Stromal cell of bone marrow (primary cell): ENCODE data around the gene RETREG2.

Experiments
- DNase-seq: peaks from one replicate; pipeline ENCODE4 v3.0.0-alpha.2; 2012; ENCODE audit warnings: low read depth

Gene RETREG2

DNA sequence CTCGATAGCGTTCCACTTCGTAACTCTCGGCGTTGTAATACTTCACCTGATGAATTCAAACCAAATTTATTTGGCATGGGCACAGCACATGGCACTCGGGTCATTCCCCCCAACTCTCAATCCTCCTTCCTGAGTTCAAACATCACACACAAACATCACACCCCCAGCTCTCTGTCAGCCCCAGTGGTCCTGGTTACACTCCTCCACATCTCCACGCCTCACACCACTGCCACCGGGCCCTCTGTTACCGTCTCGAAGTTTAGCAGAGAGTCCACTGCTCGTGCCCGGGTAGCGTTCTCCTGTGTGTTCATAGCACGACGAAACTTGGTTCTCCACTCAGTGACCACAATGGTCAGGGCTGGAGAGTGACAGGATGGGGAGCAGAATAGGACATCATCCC lies 36.1 kb downstream of the RETREG2 start:
- no peak for DNase-seq

DNA sequence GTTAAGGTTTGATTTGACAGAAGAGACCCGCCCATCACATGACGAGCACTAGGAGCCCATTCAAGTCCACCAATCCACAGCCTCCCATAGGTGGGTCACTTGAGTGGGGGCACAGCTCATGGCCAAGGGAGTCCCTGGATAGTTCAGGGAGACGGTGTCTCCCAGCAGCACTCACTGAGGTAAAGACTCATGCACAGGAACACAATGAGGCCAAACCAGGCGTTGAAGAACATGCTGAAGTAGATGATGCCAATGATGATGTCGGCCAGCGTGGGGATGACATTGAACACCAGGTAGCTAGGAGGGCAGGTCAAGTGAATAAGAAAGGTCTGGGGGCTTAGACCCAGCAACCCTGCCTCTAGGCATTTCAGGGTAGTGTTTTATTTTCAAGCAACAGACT lies 36.7 kb downstream of the RETREG2 start:
- no peak for DNase-seq

DNA sequence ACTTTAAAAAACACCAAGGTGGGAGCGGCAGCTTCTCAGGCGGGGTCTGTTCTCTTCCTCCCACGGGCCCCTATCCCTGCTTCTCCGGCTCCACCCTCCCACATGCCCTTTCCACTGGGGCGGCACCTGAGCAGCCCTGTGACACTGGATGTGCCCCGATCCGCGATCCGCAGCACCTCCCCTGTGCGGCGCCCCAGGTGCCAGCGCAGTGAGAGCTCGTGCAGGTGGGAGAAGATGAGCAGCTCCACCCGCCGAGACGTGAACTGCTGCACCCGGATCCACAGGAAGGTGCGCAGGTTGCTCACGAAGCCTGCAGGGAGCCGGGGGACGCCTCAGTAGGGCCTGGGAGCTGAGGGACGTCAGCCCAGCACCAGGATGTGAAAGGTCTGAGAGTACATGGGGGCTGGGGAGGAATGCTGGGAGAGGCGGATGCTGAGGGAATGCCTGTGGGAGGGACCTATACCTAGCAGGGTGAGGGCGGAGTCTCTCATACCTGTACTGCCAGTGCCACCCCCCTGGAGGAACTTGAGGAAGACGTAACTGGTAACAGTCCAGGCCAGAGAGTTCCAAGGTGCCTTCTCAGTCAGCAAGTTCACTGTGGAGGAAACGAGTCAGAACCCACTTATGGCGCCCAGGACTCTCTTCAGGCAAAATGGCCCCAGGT lies 37.9 kb downstream of the RETREG2 start:
- no peak for DNase-seq

DNA sequence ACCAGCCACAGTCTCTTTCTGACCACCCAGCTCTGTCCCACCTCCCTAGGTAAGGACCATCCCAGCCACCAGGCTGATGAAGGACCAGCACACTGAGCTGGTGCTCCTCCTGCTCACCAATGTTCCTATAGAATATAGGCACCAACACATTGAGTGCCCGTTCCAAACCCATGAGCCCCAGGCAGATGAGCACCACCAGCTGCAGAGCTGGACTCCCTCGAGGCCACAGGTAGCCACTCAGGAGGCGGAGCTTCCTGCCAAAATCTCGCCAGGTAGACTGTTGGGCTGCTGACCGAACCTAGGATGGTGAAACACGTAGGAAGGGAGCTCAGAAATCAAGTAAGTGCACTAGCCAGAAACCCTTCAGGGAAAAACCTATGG lies 38.5 kb downstream of the RETREG2 start:
- no peak for DNase-seq

DNA sequence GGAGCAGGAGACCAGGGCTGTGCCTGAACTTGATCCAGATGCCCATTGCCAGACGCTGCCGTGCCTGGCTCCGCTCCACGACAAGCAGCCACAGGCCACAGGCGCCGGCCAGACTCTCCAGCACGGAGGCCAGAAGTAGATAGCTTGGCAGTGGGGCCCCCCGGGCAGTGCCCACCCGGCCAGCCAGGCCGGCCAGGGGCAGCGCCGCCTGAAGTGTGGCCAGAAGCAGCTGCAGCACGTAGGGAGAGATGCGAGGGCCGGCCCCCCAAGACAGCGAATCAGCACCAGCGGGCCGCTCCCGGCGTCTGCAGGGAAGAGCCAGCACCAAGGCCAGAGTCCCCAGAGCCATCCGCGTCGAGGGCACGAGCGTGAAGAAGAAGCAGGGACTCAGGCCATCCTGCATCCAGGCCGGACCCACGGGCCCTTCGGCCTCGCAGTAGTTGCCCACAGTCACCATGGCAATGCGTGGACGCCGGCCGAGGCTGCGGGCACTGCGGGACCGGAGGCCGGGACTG lies 40.2 kb downstream of the RETREG2 start:
- peak; percentile 50 for DNase-seq

DNA sequence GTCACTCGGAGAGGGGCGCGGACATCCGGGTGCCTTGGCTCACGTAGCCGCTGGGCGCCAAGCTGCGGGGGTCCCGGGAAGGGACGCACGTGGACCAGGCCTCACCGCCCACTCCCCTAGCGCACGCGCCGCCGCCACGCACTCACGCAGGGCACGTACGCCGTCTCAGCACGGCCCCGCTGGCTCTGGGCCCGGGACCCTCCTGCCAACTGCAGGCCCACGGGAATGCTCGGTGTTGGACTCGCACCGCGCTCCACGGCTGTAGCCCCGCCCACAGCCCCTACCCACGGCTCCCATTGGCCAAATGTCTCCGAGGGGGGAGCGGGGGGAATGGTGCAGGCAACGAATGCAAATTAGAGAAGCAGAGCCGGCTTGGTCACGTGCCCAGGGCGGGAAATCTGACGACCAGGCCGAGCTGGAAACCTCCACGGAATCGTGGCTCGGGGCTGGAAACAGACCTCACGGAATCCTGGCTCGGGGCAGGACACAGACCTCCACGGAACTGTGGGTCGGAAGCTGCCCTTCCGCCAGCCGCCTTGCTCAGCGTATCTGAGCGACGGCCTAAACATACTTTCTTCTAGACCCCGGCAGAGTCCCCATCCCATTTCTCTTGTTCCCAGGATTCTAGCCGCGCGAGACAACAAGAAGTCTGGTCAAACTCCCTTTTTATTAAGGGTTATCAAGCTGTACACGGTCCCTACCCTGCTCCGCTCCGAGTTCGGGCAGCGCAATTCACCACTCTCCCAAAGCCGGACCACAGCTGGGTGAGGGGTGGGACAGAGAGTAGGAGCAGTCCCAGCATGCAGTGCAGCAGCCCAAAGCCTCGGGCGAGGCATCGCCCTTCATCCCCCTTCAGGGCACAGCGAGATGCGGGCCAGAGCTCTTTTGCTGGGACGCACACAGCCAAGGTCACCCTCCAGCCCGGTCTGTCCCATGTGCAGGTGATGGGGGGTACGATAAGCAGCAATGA lies 40.9 kb downstream of the RETREG2 start, which contains the start of gene ABCB6:
Gene ABCB6 (minus strand): TSS at position 227 of the 970 bp plus-strand sequence. CDS start 285 bp downstream, outside the sequence.
- DNase-seq: peak; percentile 95

DNA sequence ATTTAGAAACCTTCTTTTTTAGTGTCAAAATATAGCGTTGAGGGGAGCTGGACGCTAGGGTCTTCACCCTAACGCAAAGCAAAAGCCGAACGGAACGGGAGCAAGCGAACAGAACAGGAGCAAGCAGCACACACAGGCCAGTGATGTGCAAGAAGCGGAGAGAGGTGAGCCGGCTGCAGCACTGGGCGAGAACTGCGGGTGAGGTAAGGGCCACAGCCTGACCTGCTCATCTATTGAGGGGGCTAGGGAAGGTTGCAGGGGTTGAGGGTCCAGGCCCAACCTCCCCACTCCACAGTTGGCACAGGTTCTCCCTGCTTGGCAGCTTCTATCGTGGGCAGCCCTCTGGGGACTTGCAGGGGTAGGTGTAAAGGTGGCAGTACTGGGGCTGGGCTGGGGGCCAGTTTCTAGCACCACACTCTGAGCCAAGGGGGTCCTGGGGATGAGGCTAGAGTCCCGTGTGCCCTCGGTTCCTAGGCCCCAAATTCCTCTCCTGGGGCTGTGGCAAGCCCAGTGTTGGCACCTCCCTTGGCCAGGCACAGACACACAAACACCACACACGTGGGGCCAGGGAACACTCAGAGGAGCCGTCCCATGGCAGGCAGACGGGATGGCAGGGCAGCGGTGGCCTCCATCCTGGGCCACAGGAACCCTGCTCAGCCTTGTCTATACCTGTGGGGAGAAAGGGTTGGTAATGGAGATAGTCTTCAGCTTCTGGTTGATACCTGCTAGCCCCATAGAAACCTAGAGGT lies 41.9 kb downstream of the RETREG2 start:
- no peak for DNase-seq

DNA sequence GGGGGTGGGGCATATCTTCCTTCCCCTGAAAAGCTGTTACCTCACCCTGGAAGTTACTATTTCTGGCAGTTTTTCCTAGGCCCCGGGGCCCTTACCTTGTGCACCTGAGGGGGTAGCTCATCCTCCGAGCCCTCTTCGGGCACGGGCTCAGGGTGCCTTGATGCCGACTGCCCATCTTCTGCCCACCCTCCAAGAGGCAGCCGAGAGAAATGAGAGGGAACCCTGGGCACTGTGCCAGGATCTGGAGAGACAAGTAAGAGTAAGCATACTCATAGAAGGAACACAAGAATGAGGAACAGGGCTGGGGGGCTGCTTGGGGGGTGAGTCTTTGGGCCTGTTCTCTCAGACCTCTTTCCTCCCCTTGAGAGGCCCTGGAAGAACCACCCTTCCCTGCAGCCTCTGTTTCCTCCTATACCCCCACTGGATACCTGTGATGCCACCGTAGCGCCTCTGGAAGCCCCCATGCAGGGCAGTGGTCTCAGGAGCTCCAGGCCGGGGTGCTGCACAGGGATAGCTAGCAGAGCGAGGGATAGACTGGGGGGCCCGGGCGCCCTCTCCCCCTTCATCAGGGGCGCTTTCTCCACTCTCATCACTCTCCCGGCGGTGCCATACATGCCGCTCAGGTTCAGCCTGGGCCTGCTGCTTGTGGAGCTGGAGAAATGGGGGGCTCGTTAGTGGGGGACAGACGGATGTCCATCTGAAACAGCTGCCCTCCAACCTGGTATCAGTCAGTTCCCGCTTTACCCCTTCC lies 42.8 kb downstream of the RETREG2 start:
- no peak for DNase-seq

DNA sequence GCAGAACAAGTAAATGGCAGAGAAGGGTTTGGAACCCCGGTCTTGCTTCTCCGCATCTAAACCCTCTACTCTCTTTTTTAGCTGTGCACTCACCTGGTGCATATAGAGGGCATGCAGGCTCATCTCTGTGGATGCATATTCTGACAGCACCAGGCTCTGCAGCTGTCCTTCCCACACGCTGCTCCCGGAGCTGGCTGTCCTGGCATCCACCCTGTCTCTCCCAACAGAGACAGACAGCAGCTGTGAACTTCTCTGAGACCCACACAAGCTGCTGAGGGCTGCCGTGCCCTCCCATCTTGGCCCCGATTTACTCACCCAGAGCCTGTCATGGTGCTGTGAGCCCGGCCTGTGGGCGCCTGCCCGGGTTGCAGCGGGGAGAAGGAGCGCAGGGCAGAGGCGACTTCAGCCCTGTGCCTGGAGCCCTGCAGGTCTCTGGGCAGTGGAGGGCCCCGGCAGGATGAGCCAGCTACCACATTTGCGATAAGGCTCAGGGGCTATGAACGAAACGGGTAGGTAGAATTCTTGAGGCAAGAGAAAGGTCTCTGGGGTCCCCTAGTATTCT lies 44.0 kb downstream of the RETREG2 start:
- DNase-seq: no peak

DNA sequence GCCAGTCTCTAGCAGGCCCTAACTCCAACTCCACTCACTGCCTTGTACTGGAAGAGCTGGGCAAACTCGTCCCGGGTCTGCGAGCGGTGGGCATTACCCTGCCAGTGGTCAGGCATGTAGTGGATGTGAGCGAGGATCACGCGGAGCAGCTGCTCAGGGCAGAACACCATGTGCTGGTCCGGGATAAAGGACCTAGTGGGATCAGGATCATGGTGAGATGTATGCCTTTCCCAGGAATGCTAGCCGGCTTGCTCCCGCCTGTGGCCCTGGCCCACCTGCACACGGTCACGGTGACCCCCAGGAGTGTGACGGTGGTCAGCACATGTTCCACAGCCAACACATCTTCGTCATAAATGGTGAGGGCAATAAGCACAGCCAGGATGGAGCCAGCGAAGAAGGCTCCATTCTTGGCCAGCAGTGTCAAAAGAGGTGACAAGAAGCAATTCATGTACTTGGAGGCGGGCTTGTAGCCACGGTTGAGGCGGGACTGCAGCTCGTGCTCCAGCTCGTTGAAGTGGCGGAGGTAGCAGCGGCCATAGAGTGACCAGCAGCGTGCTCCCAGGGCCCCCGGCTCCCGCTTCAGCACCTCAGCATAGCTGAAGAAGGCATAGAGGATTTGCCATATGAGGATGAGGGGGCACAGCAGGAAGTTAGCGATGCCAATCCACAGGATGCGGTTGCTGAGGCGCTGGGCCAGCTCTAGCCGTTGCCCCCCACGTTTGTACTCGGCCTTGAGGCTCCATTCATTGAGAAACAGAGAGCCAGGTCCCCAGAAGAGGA lies 45.9 kb downstream of the RETREG2 start:
- DNase-seq: no peak

DNA sequence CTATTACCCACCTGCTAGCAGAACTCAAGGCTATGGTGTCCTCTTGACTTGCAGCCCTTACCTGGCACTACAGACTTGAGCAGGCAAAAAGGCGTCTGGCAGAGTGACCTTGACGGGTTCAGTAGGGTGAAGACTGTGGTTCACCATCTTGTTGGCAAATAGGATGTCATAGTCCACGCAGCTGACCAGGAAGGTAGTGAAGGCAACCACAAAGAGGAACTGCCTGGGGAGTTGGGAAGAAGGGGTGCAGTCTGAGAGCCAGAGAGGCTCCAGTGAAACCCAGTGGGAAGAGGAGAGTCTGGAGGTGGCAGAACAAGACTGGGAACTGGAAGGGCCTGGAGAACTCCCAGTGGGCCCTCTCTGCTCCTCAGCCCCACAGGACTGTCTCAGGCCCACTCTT lies 47.3 kb downstream of the RETREG2 start:
- no peak for DNase-seq

DNA sequence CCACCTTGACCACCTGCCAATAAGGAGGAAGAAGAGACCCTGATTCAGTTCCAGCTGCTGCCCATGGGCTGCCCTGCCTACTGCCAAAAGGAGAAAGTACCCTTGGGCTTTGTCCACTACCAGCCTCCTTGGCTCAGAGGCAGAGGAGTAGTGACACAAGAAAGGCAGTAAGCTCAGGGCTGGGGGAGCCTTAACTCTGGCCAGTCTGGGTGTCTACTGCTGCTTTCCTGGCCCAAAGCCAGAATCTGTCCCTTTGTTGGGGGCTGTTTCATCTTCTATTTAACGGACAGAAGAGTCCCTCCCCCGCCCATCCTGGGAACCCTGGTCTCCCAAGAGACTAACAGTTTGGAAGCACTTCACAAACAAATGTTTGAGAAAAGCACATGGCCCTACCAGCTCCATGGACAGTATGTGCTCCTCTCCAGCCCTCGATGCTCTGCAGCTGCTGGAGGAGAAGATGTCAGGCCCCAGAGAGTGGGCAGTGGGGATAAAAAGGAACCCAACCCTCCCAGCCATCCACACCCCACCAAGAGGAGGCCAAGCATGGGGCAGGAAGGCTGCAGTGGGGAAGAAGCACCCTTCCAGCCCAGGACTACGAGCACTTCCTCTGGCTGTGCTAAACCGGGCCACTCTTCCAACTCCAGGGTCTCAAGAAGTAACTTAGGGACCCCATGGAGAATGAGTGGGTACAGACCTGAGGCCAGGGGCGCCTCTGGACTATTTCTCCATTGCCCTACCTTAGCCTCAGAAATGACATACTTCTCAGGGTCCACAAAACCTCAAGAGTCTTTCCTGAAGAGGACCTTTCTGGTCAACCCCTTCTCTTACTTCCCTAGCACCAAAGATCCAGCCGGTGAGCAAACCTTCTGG lies 50.2 kb downstream of the RETREG2 start:
- DNase-seq: no peak

DNA sequence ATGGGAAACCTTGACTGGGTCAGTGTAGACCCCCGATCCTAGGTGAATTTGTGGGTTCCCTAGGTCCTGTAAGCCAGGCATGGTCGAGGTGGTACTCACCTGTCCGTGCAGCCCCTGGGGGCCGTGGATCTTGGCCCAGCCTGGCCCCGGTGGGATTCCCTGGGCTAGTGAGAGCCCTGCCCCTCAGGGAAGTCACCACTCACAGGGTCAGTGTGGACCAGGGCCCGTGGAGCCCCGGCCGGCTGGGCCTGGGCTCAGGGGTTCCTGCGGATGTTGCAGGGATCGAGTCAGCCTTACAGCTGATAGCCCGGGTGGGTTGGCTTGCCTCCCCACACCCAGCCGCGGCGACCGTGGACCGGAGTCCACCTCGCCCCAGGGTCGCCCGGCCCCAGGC lies 50.8 kb downstream of the RETREG2 start:
- no peak for DNase-seq

DNA sequence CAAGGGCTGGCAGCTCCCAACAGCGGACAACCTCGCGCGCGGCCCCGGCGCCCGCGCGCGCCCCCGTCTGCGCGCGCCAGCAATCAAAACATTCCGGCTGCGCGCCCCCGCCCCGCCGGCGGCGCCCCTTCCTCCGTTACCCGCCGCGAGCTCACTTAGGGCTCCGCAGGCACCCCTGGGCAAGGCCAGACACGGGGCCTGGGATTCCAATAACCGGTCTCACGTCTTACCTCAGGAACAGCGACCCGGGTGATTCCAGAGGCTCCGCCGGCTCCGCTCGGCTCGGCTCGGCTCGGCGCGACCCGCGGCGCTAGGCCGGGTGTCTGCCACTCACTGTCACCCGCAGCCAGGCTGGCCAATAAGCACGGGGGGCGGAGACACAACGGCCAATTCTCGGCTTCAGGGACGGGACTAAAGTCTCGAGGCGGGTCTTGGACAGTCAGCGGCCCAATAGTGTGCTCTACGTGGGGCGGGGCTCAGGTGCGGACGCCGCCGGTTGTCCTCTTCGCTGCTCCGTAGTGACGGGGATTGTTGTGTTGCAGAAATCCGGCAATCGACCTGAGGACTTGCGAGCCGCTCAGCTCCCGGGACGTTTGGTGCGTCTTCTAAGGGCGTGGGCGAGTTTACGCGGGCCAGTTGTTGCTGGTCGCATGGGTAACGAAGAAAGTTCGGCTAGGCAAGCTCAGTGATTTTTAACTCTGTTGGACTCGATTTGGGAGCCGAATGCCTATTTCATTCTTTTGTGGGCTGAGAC lies 51.4 kb downstream of the RETREG2 start, which contains the start of the genes ANKZF1 and ATG9A:
Gene ANKZF1 (plus strand): TSS at position 502 of the 754 bp plus-strand sequence. CDS start 452 bp downstream, outside the sequence.
Gene ATG9A (minus strand): TSS at position 332 of the 754 bp plus-strand sequence. CDS start 1,612 bp downstream, outside the sequence.
- DNase-seq: peak; percentile 99

DNA sequence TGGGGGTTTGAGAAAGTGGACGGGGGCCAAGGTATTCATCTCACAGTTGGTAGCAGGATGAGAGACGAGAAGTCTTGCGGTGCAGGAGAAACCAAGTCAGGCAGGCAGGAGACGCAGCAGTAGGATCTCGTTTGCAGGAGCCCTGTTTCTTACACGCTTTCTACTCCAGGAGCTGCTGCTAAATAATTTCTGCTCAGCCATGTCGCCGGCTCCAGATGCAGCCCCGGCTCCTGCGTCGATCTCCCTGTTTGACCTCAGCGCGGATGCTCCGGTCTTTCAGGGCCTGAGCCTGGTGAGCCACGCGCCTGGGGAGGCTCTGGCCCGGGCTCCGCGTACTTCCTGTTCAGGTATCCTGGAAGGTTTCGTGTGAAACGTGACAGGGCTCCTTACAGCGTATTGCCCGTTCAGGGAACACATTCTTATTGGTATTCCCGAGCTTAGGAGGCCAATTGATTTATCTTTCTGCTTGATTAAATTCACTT lies 52.0 kb downstream of the RETREG2 start:
- DNase-seq: no peak

DNA sequence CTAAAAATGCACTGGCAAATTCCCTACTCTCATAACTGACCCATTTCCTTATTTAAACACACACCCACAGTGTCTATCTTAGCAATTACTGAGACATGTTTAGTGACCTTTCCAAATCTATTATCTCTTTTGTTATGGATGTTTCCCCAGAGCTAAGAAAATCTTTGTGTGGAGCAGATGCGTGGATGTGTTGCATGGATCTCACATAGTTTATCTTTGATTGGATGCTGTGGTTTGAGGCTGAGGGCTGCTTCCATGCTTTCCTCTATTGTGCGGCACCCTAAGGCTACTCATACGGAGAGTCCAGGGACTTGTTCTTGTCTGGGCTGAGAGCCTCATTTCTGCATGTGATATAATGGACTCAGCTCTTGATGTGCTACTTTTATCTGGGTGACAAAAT lies 56.3 kb downstream of the RETREG2 start:
- DNase-seq: no peak
